GM21786 (cell line): ENCODE measurements around the gene DLG4.

Experiments used
- ATAC-seq: cut with Tn5 transposase; IDR thresholded peaks from one replicate; pipeline ENCODE4 v1.9.1; 2021; ENCODE audit not compliant: unreplicated experiment

The DLG4 gene

DNA sequence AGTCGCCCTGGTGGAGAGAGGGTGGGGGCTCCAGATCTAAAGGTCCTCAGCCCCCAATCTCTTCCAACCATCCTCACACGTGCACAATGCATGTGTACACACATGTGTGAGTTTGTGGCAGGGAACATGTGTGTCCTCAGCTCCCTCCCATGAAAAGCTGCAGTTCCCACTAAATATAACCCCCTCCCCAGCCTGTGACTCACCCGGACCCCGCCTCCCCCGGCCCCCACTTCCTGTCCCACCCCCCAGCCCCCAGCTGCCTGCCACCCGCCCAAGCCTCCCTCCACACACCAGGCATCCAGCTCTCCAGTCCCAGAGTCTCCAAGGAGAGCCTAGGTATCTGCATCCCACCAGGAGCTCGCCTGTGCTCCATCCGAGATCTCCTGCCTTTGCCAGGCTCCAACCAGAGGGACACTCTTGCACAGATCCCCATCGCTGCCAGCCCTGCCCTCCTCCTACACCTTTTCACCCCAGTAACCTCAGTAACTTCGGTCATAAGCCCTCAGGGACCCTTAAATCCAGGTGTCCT lies 3.9 kb downstream of the DLG4 start:
- ATAC-seq = no peak

DNA sequence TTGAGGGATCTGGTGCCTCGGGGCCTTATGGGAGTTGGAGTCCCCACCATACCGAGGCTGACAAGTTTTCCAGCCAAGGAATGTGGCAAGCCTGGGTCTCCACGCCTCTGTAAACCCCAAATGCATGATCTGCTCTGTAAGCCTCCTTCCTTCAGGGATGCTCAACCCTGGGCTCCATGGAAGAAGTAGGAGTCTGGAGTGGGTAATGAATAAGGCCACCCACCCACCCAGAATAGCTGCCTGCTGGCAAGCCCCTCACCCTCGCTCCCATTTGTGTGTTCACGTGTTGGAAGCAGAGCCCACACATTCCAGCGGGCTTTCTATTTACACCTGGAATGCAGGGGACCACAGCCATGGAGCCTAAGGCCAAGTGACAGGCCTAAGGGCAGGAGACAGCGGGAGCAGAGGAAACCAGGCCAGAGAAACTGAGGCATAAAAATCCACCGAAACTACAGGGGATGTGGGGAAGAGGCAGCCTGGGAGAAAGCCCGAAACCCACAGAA lies 4.4 kb downstream of the DLG4 start:
- no peak for ATAC-seq

DNA sequence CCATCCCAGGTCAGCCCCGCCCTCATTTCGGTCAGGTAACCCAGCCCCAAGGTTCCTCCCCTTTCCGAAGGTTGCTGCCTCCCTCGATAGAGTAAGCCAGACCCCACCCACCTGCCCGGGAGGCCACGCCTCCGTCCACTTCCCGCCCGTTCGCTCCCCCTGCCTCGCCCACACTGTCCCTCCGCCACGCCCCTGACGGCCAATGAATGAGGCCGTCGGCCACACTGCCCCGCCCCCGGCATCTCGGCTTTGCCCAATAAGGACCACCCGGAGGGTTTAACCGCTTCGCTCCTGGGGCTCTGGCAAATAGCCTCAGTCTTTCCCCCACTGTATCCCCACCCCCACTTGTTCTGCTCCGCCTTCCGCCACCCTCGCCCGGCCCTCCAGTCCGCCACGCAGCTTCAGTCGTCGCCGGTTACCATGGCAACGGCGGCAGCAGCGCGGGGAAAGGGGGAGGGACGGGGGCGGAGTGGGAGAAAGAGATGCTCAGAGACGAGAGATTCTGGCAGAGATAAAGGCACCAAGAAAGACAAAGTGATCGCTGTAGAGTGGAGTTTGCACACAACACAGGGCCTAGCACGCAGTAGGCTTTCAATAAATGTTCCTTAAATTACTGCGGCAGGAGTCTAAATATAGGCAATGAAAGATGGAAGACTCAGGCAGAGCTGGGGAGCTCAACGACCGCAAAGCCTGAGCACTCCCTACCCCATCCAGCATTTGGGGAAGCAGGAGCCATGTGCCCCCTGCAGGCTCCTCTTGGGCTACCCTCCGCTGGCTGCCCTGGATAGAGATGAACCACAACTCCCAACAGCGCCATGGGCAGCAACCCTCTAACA lies 5.1 kb downstream of the DLG4 start:
- peak; percentile 65 for ATAC-seq

DNA sequence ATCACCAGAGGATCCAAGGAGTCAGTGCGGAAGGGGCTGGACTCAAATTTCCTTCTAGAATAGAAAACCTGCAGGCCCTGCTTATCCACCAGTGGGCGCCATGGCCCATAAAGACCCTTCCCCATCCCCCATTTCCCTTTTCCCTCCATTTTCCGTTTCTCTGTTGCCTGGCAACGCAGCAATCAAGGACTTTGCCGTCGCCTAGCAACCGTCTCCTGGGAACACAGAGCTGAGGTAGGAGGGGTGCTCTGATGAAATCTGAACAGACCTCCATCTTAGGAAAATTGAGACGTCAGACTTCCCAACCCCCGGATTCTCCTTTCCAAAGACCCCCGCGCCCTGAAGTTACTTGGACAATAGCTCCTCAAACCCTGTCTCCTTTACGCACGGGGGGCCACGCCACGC lies 5.7 kb downstream of the DLG4 start:
- ATAC-seq = no peak

DNA sequence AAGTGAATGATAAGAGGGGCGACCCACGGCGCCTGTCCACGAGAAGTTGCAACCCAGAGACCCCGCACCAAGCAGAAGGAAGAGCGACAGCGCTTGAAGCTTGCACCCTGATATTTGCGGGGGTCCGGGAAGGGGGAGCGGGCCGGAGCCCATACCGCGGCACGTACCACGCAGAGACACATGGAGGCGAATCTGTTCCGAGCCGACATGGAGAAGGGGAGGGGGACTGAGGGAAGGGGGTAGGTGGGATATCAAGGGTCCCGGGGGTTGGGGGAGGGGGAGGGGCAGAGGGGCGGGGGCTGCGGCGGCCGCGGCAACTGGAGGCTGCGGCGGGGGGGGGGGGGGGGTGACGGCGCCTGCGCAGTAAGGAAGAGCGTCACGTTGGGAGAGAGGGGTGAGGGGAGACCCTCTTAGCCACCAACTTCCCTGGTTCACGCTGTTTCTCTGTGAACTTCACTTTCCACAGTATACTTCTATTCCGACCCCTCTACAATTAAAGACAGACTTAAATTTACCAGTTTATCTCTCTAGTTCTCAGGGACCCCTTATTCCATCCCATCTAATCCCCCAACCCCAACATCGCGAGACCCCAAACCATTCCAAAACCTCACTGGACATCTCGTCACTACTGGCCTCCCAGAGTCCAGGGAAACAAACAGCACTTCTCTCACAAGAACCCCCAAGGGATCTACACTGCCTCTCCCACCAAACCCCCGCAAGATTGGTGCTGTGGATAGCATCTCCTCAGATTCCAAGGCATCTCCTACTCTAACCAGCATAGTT lies 8.0 kb downstream of the DLG4 start:
- no peak for ATAC-seq

DNA sequence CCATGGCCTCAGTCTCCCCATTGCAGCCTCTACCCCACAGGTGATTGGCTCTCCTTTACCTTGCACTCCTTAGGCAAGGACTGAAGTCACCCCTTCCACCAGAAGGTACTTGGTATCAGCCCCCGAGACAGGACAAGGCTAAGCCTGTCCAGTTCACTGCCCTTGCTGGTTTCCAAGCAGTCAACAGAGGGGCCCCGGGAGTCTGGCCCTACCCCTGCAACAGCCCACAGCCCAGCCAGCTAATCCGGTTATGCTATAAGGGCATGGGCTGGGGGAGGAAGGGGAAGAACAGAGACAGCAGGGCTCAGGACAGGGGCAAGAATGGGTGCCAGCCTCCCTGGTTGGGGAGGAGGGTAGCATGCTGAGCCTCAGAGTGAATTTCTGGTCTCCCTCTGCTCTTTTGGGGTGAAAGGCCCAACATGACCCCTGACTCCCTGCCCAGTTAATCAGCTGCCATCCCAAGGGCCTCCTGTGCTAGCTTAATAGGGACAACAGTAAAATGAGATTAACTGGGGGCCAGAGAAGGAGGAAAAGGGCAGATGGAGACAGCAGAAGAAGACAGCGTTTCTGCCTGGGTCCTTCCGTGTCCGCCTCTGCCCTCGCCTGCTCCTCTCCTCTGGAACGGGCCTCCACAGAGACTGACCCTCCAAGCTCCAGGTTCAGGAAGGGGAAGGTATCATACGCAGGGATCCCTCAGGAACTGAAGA lies 10.7 kb downstream of the DLG4 start:
- ATAC-seq = no peak

DNA sequence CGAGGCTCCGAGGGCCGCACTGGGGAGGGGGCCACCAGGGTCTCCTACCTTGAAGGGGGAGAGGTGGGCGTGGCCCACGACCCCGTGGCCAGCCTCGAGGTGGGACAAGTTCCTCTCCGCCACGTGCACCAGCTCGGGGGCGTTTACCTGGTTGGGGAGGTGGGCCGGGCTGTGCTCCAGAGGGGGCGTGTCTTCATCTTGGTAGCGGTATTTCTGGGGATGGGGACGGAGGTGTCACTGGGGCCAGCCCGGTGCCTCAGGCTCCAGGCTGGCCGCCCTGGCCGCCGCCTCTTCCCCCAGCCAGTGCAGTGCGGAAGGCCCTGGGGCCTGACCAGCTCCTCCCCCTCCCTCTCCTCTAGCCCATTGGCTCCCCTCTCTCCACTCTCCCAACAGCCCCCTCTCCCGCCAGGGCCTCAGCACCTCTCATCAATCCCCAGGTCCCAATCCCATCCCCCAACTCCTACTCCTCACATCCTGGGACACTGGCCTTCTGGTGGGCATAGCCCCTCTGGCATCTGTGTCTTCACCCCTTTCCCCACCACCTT lies 11.5 kb downstream of the DLG4 start:
- no peak for ATAC-seq

DNA sequence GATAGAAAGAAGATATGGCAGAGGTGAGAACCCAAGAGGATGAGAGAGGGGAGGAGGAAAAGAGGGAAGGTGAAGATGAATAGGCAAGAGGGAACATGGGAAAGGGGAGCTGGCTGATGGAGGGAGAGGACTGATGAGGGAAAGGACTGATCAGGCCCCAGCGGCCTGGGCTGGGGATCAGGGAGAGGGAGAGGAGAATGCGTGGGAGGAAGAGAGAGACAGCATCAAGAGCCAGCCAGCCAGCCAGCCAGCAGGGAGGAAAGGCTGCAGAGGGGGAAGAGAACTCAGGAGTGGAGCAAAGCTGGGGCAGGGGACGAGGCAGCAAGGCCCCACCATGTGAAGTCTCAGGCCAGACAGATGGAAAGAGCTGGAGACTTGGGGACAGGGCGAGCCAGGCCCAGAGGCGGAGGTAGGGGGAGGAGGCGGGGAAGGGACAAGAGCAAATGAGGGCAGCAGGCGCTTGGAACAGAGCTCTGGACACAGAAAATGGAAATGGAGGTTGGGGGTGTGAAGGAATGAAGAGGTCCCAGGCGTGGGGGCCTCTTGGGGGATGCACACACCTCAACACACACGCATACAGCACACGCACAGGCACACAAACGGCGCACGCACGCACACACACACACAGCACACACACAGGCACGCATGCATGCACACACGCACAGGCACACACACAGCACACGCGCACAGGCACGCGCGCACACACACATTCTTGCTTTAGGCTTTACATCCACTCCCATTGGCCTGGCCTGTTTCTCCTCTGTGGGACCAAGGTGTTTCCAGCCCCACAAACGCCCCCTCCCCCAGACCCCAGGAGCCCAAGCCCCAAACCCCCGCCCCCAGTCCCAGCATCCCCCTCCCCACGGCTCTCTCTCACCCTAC lies 12.3 kb downstream of the DLG4 start:
- no peak for ATAC-seq

DNA sequence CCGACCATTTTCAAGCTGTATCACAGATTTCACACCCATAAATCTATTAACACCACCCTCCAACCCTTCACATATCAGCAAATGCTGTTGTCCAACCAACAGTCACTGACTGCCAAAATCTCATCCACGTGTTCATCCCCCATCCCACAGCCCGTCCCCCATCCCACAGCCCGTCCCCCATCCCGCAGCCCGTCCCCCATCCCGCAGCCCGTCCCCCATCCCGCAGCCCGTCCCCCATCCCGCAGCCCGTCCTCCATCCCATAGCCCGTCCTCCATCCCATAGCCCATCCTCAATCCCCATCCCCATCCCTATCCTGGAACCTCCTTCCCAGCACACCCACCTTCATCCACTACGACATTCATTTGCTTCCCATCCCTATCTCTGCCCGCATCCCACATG lies 14.1 kb downstream of the DLG4 start:
- no peak for ATAC-seq

DNA sequence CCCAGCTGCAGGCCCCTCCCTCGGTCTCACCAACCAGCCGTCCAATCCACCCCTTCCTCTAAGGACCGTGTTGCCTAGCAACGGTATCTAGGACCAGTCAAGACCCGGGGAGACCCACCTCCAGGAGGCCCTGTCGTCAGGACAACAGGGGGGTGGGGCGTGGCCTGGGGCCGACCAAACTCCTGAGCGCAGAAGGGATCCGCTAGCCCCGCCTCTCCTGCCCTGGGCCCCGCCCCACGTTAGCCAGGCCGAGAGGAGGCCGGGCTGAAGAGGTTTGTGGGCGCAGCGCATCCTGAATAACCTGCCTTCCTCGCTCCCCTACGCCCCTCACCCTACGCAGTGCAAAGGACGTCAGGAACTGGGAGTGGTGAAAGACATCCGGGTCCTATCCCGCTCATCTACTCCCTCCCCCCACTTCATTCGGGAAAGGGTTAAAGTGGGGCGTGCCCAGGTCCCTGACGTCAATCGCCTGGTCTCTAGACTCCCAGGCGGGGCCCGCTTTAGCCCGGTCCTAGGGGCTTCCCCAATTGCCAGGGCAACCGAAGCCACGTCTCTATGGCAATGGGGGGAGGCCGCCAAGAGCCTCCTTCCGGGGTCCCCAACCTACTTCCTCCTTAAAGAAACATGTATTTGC lies 14.7 kb downstream of the DLG4 start:
- peak; percentile 82 for ATAC-seq

DNA sequence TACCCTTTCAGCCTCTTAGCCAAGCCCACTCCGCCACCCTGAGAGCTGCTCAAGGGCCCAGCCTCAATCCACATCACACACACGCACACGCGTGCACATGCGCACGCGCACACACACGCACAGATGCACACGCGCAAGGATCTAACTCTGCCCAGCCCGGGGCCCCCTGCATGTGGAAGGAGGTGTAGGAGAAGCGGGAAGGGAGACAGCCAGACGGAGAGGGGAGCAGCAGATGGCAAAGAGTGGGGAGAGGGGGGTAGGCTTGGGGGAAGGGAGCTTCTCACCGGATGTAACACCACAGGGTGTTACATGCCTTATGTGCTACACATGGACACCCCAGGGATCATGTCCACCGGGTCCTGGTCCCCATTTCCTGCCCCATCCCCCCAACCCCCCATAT lies 15.3 kb downstream of the DLG4 start:
- no peak for ATAC-seq

DNA sequence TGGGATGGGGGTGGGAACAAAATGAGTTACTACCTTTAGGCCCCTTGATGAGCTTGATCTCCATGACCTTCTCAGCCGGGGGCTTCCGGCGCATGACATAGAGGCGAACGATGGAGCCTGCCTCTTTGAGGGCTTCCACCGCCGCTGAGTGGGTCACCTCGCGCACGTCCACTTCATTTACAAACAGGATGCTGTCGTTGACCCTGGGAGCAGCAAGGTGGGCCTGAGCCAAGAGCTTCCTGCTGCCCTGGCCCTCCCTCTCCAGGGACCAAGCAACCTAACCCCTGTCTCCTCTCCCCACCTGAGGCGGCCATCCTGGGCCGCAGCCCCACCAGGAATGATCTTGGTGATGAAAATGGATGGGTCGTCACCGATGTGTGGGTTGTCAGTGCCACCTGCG lies 16.2 kb downstream of the DLG4 start:
- no peak for ATAC-seq

DNA sequence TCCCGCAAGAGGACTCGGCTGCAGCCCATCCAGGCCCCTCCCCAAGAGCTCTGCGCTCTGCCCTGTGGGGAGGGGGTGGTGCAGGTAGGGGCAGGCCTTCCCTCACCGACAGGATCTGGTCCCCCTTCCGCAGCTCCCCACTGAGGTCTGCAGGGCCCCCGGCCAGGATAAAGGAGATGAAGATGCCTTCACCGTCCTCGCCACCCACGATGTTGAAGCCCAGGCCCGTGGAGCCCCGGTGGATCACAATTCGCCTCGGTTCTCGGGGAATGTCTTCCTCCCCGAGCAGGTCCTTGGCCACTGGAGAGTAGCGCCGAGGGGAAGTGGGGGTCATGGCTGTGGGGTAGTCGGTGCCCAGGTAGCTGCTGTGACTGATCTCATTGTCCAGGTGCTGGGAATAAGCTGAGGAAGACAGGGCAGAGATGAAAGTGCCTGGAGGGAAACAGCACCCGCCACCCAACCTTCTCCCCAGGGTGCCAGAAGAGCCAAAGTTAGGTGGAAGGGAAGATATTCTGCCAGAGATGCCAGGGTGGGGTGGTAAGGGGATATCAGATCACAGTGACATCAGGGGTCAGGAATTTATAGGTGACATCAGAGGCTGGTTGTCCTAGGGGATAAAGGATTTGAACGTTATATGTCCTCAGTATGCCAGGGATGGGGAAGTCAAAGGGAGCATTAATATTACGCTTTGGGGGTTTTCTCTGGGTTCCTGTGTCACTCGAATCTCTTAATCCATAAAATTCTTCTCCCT lies 22.8 kb downstream of the DLG4 start:
- no peak for ATAC-seq

DNA sequence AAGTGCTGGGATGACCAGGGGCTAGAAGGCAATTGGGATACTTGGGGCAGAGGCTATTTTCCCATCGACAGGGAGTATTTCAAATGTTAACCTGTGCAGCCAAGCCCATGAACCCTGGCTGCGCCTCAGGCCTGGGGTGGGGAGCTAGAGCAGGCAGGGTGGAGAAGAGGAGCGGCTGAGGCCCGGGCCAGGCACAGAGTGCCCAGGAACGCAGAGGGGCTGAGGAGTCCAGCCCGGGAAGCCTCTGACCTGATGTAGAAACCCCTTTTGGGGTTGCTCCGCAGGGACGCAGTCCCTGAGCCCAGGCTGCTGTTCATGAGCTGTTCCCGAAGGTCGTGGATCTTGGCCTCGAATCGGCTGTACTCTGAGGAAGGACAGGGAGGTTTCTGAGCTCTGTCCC lies 23.7 kb downstream of the DLG4 start:
- no peak for ATAC-seq

DNA sequence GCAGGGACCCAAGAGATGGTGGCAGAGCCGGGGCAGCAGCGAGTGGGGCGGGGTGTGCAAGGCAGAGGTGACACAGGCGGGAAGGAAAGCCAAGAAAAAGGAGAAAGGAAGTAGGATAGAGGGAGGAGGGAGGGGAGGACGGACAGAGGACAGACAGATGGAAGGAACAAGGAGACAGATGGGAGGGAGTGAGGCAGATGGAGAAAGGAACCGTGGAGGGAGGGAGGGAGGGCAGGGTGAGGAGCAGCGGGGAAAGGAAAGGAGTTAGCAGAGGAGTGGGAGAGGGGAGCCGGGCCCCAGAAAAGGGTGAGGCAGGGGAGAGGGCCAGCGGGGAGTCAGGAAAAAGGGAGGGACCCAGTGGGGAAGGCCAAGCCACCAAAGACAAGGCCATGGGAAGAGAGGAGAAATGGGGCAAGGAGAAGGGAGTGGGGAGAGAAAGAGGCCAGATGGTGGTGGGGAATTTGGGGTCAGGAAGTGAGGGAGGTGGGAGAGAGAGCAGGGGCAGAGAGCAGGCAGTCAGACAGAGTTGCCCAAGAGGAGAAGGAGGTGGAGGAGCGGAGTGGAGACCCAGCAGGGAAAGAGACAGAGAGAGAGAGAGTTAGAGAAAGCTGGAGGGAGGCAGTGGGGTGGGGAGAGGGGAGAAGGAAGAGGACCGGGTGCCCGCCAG lies 27.2 kb downstream of the DLG4 start:
- no peak for ATAC-seq

DNA sequence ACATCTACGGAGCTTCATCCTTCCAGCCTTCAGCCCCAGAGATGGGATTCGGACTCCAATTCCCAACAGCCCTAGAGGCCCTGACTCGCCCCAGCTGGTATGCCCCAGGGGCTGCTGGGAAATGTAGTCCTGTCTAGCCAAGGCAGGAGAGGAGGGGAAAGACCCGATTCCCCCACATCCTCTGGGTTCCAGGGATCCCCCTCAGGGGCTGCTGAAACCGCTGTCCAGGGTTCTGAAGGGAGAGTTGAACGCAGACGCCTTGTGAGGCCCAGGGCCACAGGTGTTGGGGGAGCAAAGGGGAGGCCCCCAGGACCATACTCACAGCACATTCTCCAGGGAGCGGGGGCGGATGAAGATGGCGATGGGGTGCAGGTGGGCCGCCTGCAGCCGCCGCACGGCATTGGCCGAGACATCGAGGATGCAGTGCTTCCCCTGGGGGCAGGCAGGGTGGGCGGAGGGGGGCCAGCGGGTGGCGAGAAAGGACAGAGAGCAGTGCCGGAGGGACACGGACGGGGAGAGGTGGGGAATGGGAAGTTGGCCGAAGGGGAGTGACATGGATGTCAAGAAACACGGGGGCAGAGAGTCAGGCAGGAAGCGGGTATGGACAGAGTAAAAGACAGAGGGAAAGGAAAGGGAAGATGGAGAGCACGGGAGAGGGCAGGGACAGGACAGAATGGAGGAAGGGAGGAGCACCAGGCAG lies 27.9 kb downstream of the DLG4 start:
- no peak for ATAC-seq

DNA sequence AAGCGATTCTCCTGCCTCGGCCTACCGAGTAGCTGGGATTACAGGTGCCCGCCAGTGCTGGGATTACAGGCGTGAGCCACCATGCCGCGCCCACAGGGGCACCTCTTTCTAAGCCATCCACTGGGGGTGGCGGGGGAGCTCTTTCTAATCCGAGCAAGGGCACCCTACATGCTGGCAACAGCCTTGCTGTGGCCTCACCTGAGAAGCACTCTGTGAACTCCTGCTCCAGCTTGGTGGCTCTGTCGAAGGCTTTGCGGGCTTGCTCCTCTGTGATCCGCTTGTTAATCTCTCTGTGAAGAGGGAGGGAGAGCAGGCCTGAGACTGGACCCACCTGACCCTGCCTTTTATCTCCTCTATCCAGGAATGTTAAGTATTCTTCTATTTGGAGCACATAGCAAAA lies 28.6 kb downstream of the DLG4 start:
- ATAC-seq = no peak
